HG03103 (cell line): Measurements from ENCODE around the gene TMEM151A.
A peak's percentile ranks its signal among the peaks of the same experiment; 100 is the strongest.
"Not testable (repeated sequence)": the region's sequence is repeated elsewhere in the genome, so short reads cannot be mapped to it uniquely, and the experiment has no call there.

Experiments used
- ATAC-seq: cut with Tn5 transposase; IDR thresholded peaks from one replicate; pipeline ENCODE4 v1.9.1; 2021; ENCODE audit warnings: low read depth; ENCODE audit not compliant: unreplicated experiment

The TMEM151A gene

DNA sequence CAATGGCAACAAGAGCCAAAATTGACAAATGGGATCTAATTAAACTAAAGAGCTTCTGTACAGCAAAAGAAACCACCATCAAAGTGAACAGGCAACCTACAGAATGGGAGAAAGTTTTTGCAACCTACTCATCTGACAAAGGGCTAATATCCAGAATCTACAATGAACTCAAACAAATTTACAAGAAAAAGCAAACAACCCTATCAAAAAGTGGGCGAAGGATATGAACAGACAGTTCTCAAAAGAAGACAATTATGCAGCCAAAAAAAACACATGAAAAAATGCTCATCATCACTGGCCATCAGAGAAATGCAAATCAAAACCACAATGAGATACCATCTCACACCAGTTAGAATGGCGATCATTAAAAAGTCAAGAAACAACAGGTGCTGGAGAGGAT is 28.6 kb downstream of the TMEM151A start:
- ATAC-seq: not testable (repeated sequence)

- ATAC-seq: not testable (repeated sequence)
Observed at GRCh38 chr11:66320748-66321147, 29.1 kb downstream of the TMEM151A start.

DNA sequence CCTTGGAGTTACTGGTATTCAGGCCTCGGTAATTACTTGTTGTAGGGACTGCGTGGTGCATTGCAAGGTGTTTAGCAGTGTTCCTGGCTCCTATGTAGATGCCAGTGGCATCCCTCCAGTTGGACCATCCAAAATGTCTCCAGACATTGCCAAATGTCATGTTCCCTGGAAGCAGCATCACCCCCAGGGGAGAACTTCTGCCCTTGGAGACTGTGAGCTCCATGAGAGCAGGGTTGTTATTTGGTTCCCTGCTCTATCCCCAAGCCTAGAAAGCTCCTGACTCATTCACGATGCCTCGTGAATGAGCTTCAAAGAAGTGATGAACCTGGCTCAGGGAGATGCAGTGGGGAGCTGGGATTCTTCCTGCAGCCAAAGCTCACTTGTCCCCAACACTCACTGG is 29.9 kb downstream of the TMEM151A start:
- ATAC-seq: no peak

DNA sequence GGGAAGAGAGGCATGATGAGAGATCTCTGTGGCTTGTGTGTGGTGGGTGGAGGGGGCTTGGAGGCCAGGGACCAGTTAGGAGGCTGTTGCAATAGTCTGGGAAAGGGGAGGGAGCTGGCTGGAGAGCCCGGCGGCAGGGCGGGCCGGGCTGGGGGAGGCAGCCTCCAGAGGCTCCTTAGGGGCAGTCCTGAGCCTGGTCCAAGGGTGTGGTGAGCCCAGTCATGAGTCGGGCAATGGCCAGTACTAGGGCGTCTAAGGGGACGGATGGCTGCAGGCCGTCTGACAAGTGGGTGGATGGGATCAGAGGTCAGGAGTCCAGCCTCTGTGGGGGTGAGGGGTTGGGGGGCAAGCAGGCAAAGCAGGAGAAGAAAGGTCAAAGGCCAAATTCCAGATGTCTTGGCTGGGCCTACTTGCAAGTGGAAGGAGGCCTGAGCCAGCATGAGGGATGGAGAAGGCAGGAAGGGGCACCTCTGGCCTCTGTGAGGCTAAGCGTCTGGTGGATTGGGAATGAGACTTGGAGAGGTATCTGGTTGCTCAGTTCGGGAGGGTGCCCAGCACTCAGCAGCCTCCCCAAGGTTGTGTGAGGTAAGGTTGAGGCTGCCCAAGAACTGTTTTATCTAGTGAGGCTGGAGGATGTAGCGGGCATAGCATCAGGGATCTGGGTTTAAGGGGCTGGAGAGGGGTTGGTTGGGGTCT is 31.2 kb downstream of the TMEM151A start:
- no peak for ATAC-seq

- no peak for ATAC-seq
Observed at GRCh38 chr11:66323684-66324083, 32.0 kb downstream of the TMEM151A start.

GRCh38 chr11:66324664-66325063 is 33.0 kb downstream of the TMEM151A start:
- ATAC-seq: no peak

DNA sequence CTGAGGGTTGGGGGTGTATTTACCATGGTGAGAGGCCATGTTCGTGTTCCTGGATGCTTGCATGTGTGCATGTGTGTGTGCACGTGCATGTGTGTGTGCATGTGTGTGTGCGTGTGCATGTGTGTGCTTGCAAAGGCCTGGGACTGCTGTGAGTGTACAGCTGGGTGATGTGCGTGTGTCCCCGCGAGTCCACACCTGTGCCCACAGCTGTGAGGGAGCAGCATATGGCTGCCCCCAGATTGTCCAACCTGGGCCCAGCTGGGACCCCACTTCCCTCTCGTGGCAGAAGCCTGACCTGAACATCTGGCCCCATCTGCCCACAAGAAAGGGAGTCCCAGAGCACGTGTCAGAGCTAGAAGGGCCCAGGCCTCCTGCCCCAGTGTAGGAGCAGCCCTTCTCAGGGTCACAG is 33.6 kb downstream of the TMEM151A start:
- no peak for ATAC-seq

- no peak for ATAC-seq
Observed at GRCh38 chr11:66326261-66327111, 34.8 kb downstream of the TMEM151A start.

DNA sequence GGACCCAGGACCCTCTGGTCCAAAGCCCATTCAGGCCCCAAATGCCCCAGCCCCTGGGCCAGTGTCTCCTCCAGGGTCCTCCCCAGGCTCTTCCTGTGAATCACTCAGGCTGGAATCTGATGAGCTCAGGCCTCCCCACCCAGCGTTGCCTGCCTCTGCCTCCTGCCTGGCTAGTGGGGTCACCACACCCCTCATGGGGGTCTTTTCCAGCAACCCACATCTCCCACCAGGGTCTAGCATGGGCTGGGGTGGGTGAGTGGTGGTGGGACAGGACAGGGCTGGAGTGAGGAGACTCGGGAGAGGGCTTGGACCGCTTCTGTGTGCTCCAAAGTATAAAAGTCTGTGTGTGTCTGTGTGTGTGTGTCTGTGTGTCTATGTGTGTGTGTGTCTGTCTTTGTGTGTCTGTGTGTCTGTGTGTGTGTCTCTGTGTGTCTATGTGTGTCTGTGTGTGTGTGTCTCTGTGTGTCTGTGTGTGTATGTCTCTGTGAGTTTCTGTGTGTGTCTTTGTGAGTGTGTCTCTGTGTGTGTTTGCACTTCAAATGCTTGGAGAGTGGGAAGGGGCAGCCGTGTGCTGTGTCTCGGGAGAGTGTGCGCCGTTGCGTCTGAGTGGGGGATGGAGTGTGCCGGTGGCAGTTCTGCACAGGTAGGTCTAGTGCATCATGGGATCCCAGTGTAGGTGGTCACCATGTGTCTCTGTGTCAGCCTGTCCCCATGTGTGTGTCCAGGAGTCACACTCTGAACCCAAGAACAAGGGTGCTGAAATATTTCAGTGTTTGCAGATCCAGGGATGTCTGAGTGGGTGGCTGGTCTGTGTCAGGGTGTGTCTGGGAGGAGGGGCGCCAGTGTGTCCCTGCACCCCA is 35.7 kb downstream of the TMEM151A start:
- no peak for ATAC-seq

DNA sequence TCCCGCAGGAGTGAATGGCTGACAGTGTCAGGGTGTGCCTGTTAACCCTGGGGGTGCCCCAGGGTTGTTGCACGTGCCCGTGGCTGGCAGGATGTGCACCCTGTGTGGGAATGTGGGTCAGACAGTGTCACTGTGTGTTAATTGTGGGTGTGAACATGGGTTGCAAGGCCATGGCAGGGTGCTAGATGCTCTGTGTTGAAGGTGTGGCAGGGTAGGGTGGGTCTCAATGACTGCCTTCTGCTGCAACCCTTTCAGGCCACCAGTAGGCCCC is 36.3 kb downstream of the TMEM151A start:
- no peak for ATAC-seq

DNA sequence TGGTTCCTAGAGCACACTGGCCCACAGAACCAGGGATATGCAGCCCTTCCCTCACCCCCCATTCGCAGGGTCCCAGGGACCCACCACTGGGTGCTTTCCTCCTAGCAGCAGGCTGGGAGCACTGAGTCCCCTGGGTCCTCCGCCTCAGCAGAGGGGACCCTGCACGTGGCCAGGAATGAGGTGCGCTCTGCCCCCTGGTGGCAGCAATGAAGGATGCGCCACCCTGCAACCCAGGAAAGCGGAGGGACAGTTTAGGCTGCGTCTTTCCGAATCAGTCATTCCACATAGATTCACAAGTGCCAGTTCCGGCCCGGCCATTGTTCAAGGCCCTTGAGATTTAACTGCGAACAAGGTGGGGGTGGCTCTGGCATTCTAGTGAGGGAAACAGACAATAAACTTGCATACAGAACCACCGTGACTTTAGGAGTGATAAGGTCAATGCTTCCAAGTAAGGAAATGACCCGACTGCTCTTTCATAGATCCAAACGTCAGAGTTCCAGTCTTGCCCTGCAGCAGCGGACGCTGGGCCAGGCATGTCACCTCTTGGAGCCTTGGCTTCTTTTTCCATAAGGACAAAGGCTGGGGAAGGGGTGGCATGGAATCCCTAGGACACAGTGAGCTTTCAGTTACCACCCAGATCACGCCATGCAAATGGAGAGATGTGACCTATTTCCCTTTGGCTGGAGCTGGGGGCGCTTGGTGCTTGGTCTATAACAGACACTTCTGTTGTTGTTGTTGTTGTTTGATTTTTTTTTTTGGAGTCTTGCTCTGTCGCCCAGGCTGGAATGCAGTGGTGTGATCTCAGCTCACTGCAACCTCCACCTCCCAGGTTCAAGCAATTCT is 36.8 kb downstream of the TMEM151A start:
- ATAC-seq: peak; percentile 63

DNA sequence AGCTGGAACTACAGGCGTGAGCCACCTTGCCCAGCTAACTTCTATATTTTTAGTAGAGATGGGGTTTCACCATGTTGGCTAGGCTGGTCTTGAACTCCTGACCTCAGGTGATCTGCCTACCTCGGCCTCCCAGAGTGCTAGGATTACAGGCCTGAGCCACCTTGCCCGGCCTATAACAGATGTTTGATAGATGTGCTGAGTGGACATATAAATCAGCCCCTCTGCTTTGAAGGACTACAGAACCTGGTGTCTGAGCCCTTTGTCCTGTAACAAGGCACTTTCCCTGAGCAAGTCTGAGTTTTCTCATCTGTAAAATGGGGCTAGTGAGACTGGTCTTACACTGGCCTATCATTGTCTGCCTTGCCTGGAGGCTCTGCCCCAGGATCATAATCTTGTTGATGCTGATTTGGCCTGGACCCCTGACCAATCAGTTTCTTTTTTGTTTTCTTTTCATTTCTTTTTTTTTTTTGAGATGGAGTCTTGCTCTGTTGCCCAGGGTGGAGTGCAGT is 37.5 kb downstream of the TMEM151A start:
- ATAC-seq: no peak

GRCh38 chr11:66330931-66331330 is 39.2 kb downstream of the TMEM151A start:
- ATAC-seq: no peak

DNA sequence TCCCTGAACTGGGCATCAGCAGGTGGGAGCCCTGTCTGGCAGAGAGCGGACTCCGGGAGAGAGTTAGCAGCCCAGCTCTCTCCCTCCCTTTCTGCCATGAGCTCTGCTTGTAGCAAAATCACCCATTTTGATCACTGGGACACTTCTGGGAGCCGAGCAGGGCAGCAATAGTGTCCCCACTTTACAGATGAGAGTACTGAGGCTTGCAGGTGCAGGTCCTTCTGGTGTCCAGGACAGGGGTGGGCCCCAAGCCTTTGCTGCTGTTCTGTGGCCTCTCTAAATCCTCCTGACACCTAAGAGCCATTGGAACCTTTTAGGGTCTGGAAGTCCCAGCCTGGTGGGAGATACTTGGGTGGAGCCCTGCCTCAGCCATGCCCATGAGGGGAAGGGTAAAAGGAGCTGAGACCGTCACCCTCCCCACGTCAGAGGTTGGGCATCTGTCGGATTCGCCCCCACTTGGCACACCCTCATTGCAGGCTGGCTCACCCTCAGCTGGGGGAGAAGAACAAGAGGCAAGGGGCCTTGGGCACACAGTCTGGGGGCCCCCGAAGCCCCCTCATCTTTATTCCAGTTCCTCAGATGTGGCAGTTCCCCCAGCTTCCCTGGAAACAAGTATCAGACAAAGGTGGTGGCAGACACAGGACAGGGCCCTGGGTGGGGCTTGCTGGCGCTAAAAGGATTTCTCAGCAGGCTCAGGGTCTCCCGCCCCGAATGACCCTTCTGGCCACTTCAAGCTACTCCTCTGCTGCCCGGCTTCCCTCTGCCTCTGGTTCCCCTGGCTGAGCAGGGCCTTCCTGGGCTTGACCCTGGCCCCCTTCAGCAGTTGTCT is 40.1 kb downstream of the TMEM151A start:
- no peak for ATAC-seq

GRCh38 chr11:66332371-66333219 is 40.9 kb downstream of the TMEM151A start:
- no peak for ATAC-seq

- no peak for ATAC-seq
Observed at GRCh38 chr11:66333220-66333877, 41.7 kb downstream of the TMEM151A start.

DNA sequence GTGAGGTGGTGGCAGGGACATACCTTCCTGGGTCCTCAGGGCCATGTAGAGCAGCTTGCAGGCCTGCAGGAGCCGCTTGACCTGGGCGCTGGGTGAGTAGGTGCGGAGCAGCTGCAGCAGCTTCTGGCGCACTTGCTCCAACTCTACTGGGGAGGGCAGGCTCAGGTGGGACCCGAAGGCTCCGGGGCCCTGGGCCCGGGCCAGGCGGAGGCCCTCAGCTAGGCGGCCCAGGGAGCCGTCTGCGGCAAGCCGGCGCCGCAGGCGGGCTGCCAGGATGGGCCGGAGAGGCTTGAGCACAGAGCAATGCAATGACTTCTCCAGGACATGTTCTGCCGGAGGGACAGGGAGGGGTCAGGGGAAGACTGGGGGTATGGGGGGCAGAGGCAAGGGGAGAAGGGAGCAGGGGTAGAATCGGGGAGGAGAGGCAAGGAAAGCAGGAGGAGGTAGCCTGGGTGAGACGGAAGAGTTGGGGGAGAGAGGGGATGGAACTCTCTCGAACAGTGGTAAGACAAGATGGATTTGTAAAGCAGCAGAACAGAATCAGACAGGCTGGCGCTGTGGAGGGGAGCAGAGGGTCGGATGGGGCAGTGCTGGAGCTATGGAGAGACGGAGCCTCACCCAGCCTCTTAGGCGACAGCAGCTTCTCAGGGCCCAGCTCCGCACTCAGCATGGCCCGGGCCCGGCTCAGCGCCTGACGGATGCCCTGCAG is 42.4 kb downstream of the TMEM151A start:
- no peak for ATAC-seq
